Endothelial cell of umbilical vein (primary cell): ENCODE measurements around the gene KIAA0825. TPM values are rescaled to one million over a fixed set of nuclear protein-coding genes. Genes with fewer than 3 reads are reported as not detected.

Experiments used
- BruUV-seq: library from RNA; stranded (reverse); fragments of 400-500 nt; replicated peaks from 2 replicates; lab custom pipeline; 2021; lab: Mats Ljungman, UMichigan
- CTCF ChIA-PET: fragments of 300-600, 350-600 bp; sonication (Branson Sonifier 250); formaldehyde crosslinking; loops from one replicate; lab custom pipeline; 2021; ENCODE audit warnings: antibody characterized with exemption, inconsistent platforms; lab: Charles Lee
- POLR2A ChIA-PET: fragments of 300-600, 350-600 bp; sonication (Branson Sonifier 250); formaldehyde crosslinking; loops from one replicate; lab custom pipeline; 2021; ENCODE audit warnings: antibody characterized with exemption, inconsistent platforms; lab: Charles Lee
- DNase-seq: peaks from one replicate; pipeline ENCODE4 v3.0.0-alpha.2; 2011; ENCODE audit warnings: low read depth, low spot score
- FAIRE-seq: peaks from 2 replicates; lab custom pipeline; 2011; peaks lifted over from hg19 to GRCh38; lab: Jason Lieb, UNC
- H2AFZ ChIP-seq: 2 replicates; pipeline ENCODE4 v1.6.0; 2012; ENCODE audit warnings: low read depth, low read length, control low read depth, inconsistent platforms
- H3K27ac ChIP-seq: 2 replicates; pipeline ENCODE4 v1.5.1; 2011; ENCODE audit warnings: low read depth, mild to moderate bottlenecking, control low read depth, low read length, moderate library complexity; ENCODE audit not compliant: insufficient read depth
- H3K27me3 ChIP-seq, 2 experiments: 2 replicates each; pipeline versions ENCODE4 v1.6.0 to v1.6.1; 2011; ENCODE audit warnings: low read length in 2 of 2, mixed read lengths in 1 of 2; ENCODE audit not compliant: control insufficient read depth in 2 of 2, insufficient read depth in 2 of 2
- H3K36me3 ChIP-seq, 2 experiments: 2 replicates in 1 of 2; 3 replicates in 1 of 2; pipeline ENCODE4 v1.5.1; 2011; ENCODE audit warnings: low read length in 2 of 2, mild to moderate bottlenecking in 1 of 2, moderate library complexity in 1 of 2; ENCODE audit not compliant: control insufficient read depth in 2 of 2, insufficient read depth in 2 of 2; ENCODE audit errors: extremely low read depth in 1 of 2
- H3K4me1 ChIP-seq: 3 replicates; pipeline ENCODE4 v1.5.1; 2011; ENCODE audit warnings: mild to moderate bottlenecking, low read length; ENCODE audit not compliant: control insufficient read depth, insufficient read depth; ENCODE audit errors: extremely low read depth
- H3K4me2 ChIP-seq: 2 replicates; pipeline ENCODE4 v1.6.1; 2011; ENCODE audit warnings: low read length, control low read depth, mixed read lengths; ENCODE audit not compliant: insufficient read depth
- H3K4me3 ChIP-seq, 3 experiments: fragments of 200-600 bp in 1 of 3; sonication (generic), shearing (Covaris generic) in 1 of 3; replicated peaks in 1 of 3; 2 replicates each; pipeline ENCODE4 v1.5.1; 2011 to 2016; ENCODE audit warnings: control low read depth in 3 of 3, low read length in 3 of 3, mild to moderate bottlenecking in 2 of 3, inconsistent platforms in 1 of 3, low read depth in 1 of 3, moderate library complexity in 1 of 3; ENCODE audit not compliant: insufficient read depth in 1 of 3
- H3K79me2 ChIP-seq: 2 replicates; pipeline ENCODE4 v1.6.0; 2012; ENCODE audit warnings: low read length, inconsistent platforms; ENCODE audit not compliant: control insufficient read depth, insufficient read depth
- H3K9ac ChIP-seq: replicated peaks from 2 replicates; pipeline ENCODE3; 2011; ENCODE audit warnings: low read length, control low read depth; ENCODE audit not compliant: insufficient read depth; ENCODE audit errors: extremely low read depth
- H3K9me1 ChIP-seq: replicated peaks from 3 replicates; pipeline ENCODE4 v1.6.0; 2011; ENCODE audit warnings: mild to moderate bottlenecking, low read length; ENCODE audit not compliant: control insufficient read depth, insufficient read depth; ENCODE audit errors: extremely low read depth
- H3K9me3 ChIP-seq: replicated peaks from 2 replicates; pipeline ENCODE4 v1.5.1; 2012; ENCODE audit warnings: low read length, inconsistent platforms; ENCODE audit not compliant: control insufficient read depth, insufficient read depth
- H4K20me1 ChIP-seq: replicated peaks from 2 replicates; pipeline ENCODE3; 2011; ENCODE audit warnings: mild to moderate bottlenecking, low read length; ENCODE audit not compliant: control insufficient read depth, insufficient read depth; ENCODE audit errors: extremely low read depth
- CTCF ChIP-seq, 2 donors: IDR thresholded peaks; 1 replicate in 1 of 2; 2 replicates in 1 of 2; pipeline ENCODE4 v1.5.1; 2011; ENCODE audit warnings: low read length in 2 of 2, mild to moderate bottlenecking in 2 of 2, moderate library complexity in 2 of 2, control low read depth in 1 of 2, inconsistent platforms in 1 of 2, low read depth in 1 of 2; ENCODE audit not compliant: insufficient read depth in 1 of 2; ENCODE audit errors: extremely low read depth in 1 of 2
- EZH2 ChIP-seq: IDR thresholded peaks from 2 replicates; pipeline ENCODE4 v1.6.1; 2012; ENCODE audit warnings: borderline replicate concordance, low read depth, mild to moderate bottlenecking, moderate library complexity, low read length, inconsistent platforms; ENCODE audit not compliant: severe bottlenecking
- FOS ChIP-seq: IDR thresholded peaks from 2 replicates; pipeline ENCODE4 v1.6.1; 2011; ENCODE audit warnings: mild to moderate bottlenecking, low read length, moderate library complexity, borderline replicate concordance; ENCODE audit not compliant: insufficient read depth
- GATA2 ChIP-seq: IDR thresholded peaks from 2 replicates; pipeline ENCODE4 v1.7.0; 2011; ENCODE audit warnings: low read depth, mild to moderate bottlenecking, moderate library complexity, mixed read lengths, low read length; ENCODE audit not compliant: insufficient read length, insufficient read depth
- JUN ChIP-seq: IDR thresholded peaks from 2 replicates; pipeline ENCODE4 v1.6.1; 2011; ENCODE audit warnings: borderline replicate concordance, low read depth; ENCODE audit not compliant: insufficient read length, insufficient read depth
- MAX ChIP-seq: IDR thresholded peaks from 2 replicates; pipeline ENCODE4 v1.6.1; 2011; ENCODE audit not compliant: insufficient read depth, insufficient read length
- MYC ChIP-seq: IDR thresholded peaks from one replicate; pipeline ENCODE4 v1.6.1; 2011; ENCODE audit warnings: mild to moderate bottlenecking, low read depth, low read length
- POLR2A ChIP-seq: IDR thresholded peaks from 2 replicates; pipeline ENCODE4 v1.6.1; 2012; ENCODE audit warnings: low read depth, mild to moderate bottlenecking, control low read depth, low read length
- POLR2AphosphoS5 ChIP-seq: IDR thresholded peaks from 2 replicates; pipeline ENCODE4 v1.6.1; 2012; ENCODE audit warnings: low read depth, mild to moderate bottlenecking, control low read depth, low read length, moderate library complexity; ENCODE audit not compliant: insufficient read depth
- dilution Hi-C: fragments of 300-500 bp; cut with MboI; formaldehyde crosslinking; loops from one replicate; pipeline ENCODE4 v1.15.0; 2019; ENCODE audit warnings: low sequenced_read_pairs; ENCODE audit not compliant: extremely low pct_ligation_motif_present
- intact Hi-C: fragments of 100-400 bp; cut with micrococcal nuclease; formaldehyde crosslinking; loops from one replicate; pipeline ENCODE4 v1.10.0; 2022
- polyA plus RNA-seq, 4 experiments: library from polyadenylated mRNA; depleted of rRNA in 3 of 4; stranded (reverse) in 3 of 4; unstranded in 1 of 4; fragments of >200 nt; gene quantifications; 2 replicates each; pipeline versions ENCODE4 v1.2.1 to v1.2.3, GENCODE V29; 2011 to 2012; ENCODE audit warnings: missing spikeins in 1 of 4
- total RNA-seq: library from RNA; stranded (reverse); gene quantifications from 2 replicates; pipeline ENCODE4 v1.2.3, GENCODE V29; 2021

The KIAA0825 gene
- total and polyA plus RNA-seq, 2 donors (not counting 3 experiments of a cell fraction or from before 2014, with no cell fraction given): 0.15 to 1.1 TPM

- no TSS peak for BruUV-seq
- ChIA-PET POLR2A (no interaction called here), CTCF (no interaction called here)
- Histone ChIP-seq H3K4me3 (no peak overlapping the region), H3K9me3 (no peaks in the 10 kb centered on the region), H3K9ac (no peak overlapping the region), H3K27me3 (no peaks in the 10 kb centered on the region), H3K79me2 (no peaks in the 10 kb centered on the region), H3K4me2 (no peak overlapping the region), H3K9me1 (no peaks in the 10 kb centered on the region), H3K27ac (no peak overlapping the region), H4K20me1 (no peaks in the 10 kb centered on the region), H3K4me1 (no peaks in the 10 kb centered on the region), H2AFZ (no peak overlapping the region), H3K36me3 (no peaks in the 10 kb centered on the region)
- intact Hi-C loops: loop anchor here (5.0 kb wide), 1 partner anchor 116 kb away; no protein-coding TSS in a partner anchor
- TF ChIP-seq FOS: no peak
- TF ChIP-seq MYC: no peak
- TF ChIP-seq CTCF (IDR thresholded peaks at IDR 0.05; ENCODE audit: extremely low read depth in 1 of 2, insufficient read depth in 1 of 2, low read depth in 1 of 2, low read length in 2 of 2): no peak
- TF ChIP-seq GATA2: no peak
- TF ChIP-seq MAX: no peak
- TF ChIP-seq POLR2A: no peak
- TF ChIP-seq JUN: no peak
- no peak for TF ChIP-seq POLR2AphosphoS5
- TF ChIP-seq EZH2: no peak
- DNase-seq (no peak), FAIRE-seq (no peak)
- dilution Hi-C loops: no loop called here
These were observed 341.7 kb downstream of the KIAA0825 start for GRCh38 chr5:94276751-94277150.
